ENCODE results near the gene RIC8B.

- no peak for TF ChIP-seq CTCF (optimal IDR thresholded peaks at IDR 0.05 in 1 of 3, IDR thresholded peaks at IDR 0.05 in 1 of 3, conservative IDR thresholded peaks at IDR 0.05 in 1 of 3; ENCODE audit: extremely low read depth in 1 of 3, insufficient read depth in 2 of 3, low read length in 3 of 3)
- TF ChIP-seq EZH2 (IDR thresholded peaks at IDR 0.05; ENCODE audit: low read length): no peak
Observed at GRCh38 chr12:106917503-106917902, 143.0 kb downstream of the RIC8B start.

Data from keratinocyte (primary cell).